NB4 (cell line): ENCODE measurements around the gene SERINC3.

Source experiments
- DNase-seq: peaks from one replicate; pipeline ENCODE4 v3.0.0; 2010; ENCODE audit warnings: low read depth
- H3K4me3 ChIP-seq: one replicate; pipeline ENCODE4 v1.5.1; 2011; ENCODE audit warnings: mild to moderate bottlenecking, low read depth, low read length, moderate library complexity
- MYC ChIP-seq: IDR thresholded peaks from 2 replicates; pipeline ENCODE4 v1.6.1; 2011; ENCODE audit warnings: low read depth, low read length
- POLR2A ChIP-seq: IDR thresholded peaks from 2 replicates; pipeline ENCODE4 v1.6.1; 2011; ENCODE audit warnings: mild to moderate bottlenecking; ENCODE audit not compliant: insufficient read length; ENCODE audit errors: extremely low read depth
- TF ChIP-seq, protein P1 (sequence below): IDR thresholded peaks from one replicate; pipeline ENCODE4 v1.5.1; 2012; ENCODE audit warnings: low read depth, low read length
- TF ChIP-seq, protein P2 (sequence below): IDR thresholded peaks from 2 replicates; pipeline ENCODE4 v1.6.1; 2011; ENCODE audit warnings: low read depth, low read length

Gene SERINC3

DNA sequence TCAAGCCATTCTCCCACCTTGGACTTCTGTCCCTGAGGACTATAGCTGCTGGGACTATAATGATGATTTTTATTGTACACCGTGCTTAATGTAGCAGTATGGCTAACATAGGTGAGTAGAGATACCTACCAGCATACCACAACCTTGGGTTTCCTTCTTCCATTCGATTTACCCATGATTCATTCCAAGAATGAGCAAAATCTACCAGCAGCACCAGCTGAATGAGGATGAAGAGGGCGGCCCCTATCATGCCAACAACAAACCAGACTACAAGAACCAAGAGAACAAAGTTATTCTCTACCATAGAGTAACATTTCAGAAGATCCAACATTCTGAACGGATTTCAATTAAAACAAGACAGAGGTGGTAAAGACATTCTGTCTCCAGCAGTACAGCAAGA is 12.1 kb downstream of the SERINC3 start:
- no peak for DNase-seq
- no peak overlapping the region for H3K4me3 ChIP-seq
- no peak for TF ChIP-seq MYC
- TF ChIP-seq, protein P1, sequence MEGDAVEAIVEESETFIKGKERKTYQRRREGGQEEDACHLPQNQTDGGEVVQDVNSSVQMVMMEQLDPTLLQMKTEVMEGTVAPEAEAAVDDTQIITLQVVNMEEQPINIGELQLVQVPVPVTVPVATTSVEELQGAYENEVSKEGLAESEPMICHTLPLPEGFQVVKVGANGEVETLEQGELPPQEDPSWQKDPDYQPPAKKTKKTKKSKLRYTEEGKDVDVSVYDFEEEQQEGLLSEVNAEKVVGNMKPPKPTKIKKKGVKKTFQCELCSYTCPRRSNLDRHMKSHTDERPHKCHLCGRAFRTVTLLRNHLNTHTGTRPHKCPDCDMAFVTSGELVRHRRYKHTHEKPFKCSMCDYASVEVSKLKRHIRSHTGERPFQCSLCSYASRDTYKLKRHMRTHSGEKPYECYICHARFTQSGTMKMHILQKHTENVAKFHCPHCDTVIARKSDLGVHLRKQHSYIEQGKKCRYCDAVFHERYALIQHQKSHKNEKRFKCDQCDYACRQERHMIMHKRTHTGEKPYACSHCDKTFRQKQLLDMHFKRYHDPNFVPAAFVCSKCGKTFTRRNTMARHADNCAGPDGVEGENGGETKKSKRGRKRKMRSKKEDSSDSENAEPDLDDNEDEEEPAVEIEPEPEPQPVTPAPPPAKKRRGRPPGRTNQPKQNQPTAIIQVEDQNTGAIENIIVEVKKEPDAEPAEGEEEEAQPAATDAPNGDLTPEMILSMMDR, result no peak
- TF ChIP-seq, protein P2, sequence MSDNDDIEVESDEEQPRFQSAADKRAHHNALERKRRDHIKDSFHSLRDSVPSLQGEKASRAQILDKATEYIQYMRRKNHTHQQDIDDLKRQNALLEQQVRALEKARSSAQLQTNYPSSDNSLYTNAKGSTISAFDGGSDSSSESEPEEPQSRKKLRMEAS, result no peak
- no peak for TF ChIP-seq POLR2A

DNA sequence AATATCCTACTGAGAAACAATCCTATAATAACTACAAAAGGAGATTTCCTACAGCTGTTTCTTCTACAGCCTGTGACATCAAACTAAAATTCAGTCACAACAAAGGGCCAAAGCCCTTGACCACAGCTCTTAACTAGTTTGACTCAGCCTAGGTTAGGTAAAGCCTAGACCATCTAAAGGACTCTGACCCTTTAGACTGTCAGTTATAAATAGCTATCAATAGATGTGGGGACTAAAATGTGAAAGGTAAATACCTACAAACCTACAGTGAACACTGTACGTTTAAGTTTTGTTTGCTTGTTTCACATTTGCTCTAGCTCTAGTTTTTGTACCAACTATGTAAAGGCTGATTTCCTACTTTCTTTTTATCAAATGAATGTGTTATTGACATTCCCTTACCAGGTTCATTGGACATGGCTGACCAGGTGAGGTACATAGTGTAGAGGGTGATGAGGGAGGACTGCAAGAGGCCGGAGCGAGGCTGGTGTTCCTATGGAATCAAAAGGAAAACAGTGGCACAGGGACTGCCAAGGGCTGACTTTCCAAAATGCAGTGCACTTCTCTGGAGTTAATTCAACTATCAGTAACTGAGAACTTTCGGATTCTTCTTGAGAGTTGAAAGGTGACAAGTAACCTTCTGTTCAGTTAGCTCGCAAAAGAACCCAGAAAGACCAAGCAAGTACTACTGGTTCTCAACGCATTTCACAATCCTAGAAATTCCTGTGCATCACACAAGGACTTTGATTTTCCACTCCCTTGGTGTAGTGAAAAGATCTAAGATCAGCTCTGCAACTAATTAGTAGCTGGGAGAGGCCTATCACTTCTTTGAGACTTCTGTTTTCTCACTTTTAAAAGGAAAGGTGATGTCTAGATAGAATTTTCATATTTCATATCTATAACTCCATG is 17.2 kb downstream of the SERINC3 start:
- no peak overlapping the region for H3K4me3 ChIP-seq
- TF ChIP-seq, protein P1, result no peak
- TF ChIP-seq MYC, result no peak
- TF ChIP-seq, protein P2, result no peak
- no peak for TF ChIP-seq POLR2A
- no peak for DNase-seq

DNA sequence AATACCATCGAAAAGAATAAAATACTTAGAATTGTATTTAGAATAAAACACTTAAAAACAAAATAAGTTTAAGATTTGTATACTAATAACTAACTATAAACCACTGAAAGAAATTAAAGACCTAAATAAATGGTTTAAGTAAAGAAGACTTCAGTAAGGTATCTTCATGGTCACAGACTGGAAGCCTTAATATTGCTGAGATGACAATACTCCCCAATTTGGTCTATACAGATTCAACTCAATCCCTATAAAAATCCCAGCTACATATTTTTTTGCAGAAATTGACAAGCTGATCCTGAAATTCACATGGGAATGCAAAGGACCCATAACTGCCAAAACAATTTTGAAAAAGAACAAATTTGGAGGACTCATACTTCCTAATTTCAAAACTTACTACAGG is 18.9 kb downstream of the SERINC3 start:
- H3K4me3 ChIP-seq, result no peak overlapping the region
- TF ChIP-seq, protein P2, result no peak
- TF ChIP-seq POLR2A (no peak), MYC (no peak)
- TF ChIP-seq, protein P1, result no peak
- DNase-seq, result no peak

DNA sequence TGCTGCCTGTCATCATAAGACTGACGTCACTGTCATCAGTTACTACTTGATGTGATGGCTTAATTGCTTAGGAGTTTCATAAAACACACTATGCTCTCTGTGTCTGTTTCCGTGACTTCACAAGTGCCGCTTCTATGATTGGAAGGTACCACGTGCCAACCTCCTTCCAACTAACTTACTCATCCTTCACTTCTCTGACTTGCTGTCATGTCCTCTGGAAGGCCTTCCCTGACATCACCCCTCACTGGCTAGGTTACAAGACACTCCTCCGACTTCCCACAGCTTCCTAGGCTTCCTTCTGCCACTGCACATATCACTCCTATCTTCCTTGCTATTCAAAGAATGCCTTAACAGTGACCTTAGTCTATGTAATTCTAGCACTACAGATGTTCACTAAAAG is 20.4 kb downstream of the SERINC3 start:
- DNase-seq, result no peak
- TF ChIP-seq POLR2A (no peak), MYC (no peak)
- TF ChIP-seq, protein P1, result no peak
- TF ChIP-seq, protein P2, result no peak
- no peak overlapping the region for H3K4me3 ChIP-seq

DNA sequence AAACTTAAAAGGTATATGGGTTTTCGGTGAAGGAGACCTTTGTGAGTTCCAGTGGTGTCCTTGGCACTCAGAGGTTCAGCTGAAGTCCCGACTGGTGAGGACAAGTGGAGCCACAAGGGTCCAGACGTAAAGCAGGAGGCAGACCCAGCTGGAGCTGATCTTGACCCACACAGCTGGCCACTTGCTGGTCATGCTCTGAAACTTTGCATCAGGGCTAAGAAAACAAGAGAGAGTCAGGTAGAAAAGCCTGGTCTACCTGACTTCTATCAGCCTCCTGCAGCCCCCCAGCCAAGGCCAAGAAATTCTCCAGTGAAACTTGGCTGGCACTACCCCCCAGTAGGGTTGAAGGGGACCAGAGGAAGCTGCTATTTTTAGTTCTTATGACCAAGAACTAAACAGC is 21.6 kb downstream of the SERINC3 start:
- DNase-seq, result no peak
- no peak for TF ChIP-seq MYC
- TF ChIP-seq, protein P2, result no peak
- no peak for TF ChIP-seq POLR2A
- TF ChIP-seq, protein P1, result no peak
- no peak overlapping the region for H3K4me3 ChIP-seq
